Stimulated activated CD8-positive, alpha-beta memory T cell treated with anti-CD3 and anti-CD28 coated beads, Interleukin-7, amount 100 ng/mL, for 1 hour (primary cell): ENCODE data around the gene NOP9.

Source experiments
- DNase-seq, 2 donors: peaks; one replicate each; pipeline ENCODE4 v3.0.0-alpha.2; 2020; ENCODE audit warnings: low read depth in 2 of 2

The NOP9 gene

DNA sequence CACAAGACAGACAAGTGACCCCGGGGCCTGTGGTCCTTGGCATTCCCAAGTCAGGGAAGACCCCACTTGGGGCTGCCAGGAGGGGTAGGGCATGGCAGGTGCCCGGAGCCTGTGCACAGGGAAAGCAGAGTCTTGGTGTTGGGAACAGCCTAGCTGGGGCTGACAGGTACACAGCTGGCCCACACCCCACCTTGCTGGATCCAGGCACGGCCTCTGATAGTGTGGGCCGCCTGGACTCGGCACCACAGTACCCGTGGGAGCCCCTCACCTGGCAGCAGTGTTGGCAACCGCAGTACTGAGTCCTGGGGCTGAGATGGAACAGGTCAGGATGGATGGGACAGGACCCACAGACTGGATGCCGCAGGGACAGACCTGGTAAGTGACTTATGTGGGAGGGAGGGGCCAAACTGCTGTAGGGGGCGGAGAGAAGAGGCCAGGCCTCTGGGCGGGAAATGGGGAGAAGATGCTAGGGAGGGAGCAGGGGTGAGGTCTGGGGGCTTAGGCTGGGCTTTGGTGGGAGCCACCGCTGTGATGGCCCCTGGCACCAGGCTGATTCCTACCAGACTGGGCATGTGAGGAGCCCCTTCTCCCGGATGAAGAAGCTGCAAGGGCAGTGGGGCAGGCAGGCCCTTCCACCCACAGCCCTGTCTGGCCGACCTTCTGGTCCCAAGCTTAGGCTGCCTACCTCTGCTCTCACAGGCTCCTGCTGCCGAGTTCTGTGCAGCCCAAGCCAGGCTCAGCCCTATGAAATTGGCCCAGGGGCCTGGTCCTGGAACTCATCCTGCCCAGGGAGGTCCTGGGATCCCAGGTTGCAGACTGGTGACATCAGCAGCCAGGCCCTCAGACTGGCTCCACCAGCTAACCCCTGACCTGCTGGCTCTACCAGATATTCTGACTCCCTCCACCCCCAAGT lies 36.6 kb upstream of the NOP9 start, which contains the start of gene TGM1:
TSS of gene TGM1 (minus strand) at position 357 of the 913 bp plus-strand sequence. CDS start 825 bp downstream, outside the sequence.
- no peak for DNase-seq

DNA sequence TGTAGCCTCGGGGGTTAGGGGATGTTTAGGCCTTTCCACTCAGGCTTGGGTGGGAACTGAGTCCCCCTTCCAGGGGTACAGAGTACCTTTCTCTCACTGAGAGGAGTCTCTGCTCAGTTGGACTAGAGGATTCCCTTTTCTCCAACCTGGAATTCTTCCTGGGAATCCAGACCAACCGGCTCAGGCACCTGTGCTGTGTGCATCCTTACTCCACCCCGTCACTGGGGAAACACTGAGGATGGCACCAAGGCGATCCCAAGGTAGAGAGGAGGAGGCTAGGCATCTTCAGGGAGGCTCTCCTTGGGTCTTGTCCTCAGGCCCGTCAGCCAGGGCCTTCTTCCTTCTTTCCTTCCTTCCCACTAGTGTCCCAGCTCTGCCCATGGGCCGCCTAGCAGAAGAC lies 35.8 kb upstream of the NOP9 start:
- no peak for DNase-seq

DNA sequence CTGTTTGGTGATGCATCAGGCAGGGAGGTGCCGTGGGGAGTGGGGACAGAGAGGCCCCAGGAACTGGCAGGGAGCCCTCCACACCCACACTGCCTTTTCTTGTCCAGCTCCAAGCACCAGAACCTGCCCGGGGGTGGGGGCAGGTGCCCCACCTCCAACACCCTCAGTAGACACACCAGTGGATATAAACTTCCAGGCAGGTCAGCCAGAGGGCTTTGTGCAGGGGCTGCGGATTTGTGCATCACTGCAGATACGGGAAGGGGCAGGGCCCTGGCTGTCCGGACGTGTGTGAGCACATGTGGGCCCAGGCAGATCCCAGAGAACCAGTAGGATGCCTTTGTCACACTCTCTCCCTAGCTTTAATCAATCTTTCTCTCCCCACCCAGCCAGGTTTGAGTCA lies 35.4 kb upstream of the NOP9 start:
- no peak for DNase-seq

DNA sequence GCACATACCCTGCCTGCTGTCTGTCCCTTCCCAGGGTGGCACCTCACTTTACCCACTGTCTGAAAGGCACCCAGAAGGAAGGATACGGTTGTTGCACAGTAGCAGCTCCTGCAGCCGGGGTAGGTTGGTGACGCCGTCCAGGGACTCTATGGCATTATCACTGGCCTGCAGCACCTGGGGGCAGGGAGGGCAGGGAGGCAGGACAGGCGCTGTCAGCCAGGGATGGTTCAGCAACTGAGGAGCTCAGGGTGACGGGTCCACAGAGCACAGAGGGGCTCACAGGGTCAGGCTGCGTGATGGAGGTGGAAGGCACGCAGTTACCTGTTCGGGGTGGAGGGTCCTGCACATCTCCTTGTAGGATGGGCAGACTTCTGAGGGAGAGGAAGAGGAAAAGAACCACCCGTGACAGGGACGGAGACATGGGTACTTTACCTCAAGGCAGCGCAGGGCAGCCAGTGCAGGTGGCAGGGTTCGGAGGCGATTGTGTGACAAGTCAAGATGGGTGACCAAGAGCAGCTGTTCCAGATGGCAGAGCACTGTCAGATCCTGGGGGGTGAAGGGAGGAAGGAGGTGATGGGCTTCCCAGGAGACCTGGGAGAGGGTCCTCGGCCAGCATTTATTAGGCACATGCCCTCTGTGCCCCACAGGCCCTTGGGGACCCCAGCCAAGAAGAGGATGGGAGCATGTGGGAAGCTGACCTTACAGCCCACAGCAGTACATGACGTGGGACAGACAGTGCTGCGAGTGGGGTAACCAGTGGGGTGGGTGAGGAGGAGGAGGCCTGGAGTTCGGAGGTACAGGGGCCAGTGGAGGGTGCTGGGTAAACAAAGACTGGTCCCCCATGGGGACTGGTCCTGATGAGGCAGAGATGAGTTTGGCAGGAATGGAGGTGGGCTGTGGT lies 33.1 kb upstream of the NOP9 start:
- DNase-seq, result no peak

DNA sequence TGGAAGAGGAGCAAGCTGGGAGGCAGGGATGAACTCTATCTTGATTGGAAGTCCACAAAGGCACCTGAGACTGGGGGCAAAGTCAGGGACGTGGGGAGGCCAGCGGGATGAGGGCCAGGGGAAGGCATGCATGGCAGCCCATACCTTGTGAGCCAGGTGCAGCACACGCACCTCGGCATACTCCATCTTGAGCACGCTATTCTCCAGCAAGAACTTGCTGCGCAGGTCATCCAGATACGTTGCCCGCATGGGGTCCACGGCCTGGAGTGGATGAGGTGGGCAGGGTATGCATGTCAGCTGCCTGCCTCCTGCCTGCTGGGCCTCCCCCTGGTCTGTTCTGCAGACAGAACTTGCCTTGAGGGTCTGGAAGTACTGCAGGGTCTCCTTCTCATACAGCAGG lies 32.1 kb upstream of the NOP9 start:
- no peak for DNase-seq

DNA sequence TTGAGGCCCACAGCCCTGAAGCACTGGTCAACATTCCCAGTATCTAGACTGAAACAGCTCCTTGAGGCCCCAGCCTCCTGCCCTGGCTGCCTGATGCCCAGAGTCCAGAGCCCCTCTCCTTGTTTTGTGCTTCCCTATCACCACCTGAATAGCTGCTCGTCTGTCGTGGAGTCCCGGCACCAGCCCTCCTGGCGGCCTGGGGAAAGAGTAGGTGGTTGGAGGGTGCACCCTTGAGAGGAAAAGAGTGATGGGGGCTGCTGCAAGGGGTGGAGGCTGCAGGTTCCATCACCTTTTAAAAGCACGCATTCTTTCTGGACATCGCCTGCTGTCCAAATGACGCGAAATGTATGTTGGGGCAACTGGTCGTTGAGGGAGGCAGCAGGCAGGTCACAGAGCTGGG lies 31.4 kb upstream of the NOP9 start:
- no peak for DNase-seq

DNA sequence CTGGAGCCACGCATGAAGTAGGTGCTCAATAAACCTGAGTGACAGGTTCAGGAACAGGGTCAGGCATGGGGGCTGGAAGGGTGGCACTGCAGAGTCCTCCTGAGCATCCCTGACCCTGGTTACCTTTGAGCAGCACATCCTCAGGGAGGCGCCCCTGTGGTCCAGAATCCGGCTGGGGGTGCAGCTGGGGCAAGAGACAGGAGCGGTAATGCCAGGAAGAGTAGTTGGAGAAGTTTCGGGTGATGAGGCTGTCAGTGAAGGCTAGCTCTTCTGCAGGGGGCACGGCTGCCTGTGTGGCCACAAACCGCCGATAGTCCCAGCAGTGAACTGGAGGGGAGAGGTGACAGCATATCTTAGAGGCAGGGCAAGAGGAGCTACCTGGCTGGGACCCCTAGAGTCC lies 30.3 kb upstream of the NOP9 start:
- DNase-seq, result no peak

DNA sequence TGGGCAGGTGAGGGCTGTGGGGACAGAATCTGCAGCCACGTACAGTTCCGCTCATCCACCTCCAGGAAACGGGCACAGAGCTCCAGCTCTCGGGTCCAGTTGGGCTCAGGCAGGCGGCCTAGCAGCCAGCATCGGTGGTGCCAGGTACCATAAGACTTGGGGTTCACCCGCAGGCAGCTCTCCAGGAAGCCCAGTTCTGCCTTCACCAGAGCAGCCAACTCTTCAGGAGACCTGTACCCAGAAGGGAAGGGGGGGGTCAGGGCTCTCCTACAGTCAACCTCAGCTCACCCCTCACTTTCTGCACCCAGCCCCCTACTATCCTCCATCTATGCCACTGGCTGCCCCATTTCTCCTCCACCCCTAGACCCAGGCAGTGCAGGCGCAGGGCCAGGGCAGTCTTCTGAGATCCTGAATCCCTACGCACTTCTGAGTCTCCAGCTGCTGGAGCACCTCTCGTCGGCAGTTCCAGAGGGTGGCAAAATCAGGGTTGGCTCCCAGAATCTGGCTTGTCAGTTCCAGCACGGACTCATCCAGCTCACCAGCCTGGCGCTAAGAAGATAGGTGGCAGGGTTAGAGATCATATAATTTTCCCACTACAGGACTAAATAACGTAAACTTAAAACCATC lies 29.6 kb upstream of the NOP9 start:
- DNase-seq, result no peak

DNA sequence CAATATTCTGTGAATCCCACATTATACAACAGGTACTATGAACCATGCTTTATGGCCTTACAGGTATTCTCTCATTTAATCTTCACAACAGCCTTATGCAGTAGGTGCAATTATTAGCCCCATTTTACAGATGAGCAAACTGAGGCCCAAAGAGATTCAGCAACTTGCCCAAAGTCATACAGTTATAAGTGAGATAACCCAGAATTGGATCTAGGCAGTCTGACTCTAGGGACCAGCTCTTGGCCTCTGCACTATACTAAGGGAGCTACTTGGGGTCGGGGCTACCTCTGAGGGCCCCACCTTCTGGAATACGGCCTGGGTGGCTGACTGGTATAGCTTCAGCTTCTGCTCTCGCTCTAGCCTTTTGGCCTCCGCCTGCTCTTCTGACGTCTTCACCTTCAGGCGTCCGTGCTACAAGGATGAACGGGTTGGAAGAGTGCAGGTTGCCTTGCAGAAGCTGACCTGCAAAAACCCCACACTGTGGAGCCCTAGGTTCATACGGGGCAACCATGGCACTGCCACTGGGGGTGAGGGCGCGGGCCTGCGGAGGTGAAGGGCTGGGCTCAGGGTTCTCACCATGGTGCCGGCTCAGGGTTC lies 29.0 kb upstream of the NOP9 start:
- DNase-seq, result no peak

DNA sequence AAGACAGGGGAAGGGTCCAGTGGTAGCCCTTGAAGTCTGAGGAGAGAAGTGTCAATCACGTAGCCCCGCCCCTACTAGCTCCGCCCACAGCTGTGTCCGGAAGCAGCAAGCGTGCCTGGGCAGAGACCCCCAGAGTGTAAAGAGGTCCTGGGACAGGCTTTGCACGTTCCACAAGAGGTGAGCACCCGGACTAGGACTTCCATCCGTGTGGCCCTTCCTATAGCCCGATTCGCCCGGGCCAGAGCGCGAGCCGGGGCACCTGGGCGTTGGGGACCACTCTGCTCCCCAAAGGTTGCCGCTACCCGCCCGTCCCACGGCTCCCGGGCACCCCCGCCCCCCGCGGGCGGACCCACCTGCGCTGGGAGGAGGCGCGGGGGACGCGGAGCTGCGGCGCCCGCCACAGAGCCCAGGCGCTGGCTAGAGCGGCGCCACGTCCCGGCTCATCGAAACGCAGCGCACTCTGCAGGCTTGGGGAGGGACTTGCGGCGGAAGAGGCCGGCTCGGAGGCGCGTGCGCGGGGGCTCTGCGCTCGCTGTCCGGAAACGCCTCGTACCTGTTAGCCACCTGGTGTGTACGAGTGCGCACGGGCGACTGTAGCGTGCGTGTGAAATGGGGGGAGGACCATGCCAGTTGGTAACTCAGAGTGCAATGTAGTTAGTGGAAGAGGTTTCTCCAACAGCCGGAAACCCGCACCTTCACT lies 28.4 kb upstream of the NOP9 start, which contains the start of gene RABGGTA:
TSS of gene RABGGTA (minus strand) at position 464 of the 700 bp plus-strand sequence. CDS start 482 bp downstream, outside the sequence.
- DNase-seq, result peak; percentile 79 to 81

DNA sequence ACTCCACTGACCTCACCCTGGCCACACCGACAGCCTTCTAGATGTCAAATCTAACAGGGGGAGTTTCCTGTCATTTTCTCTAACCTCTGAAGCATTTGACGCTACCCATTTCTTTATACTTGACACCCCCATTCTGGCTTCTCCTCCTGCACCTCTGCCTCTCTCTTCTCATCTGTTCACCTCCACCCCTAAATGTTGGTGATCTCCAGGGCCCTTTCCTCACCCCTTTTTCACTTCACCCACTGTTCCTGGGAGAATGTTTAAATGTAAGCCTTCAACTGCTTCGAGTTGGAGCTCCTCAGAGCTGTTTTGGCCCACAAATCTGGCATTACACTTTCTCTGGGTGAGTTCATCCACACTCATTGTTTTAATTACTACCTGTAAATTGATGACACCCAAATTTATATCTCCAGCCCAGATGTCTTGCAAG lies 27.8 kb upstream of the NOP9 start:
- DNase-seq, result no peak

DNA sequence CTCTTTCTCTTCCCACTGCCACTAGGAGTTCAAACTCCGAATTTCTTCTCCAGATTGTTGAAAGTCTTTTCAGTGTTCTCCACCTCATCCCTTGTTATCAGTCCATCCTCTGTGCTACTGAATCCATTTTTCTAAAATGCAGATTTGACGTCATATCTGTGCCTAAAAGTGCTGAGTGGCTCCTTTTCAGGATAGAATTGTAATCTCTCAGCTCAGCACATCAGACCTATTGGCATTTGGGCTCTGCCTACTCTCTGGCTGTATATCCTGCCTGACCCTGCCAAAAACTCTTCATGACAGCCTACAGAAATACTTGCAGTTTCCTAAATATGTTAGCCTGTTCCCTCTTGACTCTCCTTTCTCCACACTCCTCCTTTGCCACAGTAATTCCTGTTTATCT lies 27.2 kb upstream of the NOP9 start:
- no peak for DNase-seq

DNA sequence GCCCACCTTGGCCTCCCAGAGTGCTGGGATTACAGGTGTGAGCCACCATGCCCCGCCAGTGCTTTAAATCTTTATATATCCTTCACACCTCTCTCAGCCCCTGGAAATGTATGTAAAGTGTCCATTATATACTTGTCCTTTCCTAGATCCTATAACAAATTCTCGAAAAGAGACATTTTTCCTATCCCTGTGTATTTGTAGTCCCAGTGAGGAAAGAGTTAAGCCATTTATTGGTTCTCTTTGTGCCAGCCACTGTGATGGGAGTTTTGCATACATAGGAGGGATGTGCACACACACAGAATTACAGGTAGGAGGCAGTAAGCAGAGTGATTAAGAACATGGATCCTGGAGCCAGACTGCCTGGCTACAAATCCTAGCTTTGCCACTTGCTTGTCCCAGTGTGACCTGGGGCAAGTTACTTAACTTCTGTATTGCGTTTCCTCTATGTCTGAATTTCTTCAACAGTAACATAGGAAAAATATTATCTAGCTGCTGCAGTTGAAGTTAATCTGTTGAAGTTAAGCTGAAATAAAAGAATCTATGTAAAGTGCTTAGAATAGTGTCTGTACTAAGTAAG lies 26.1 kb upstream of the NOP9 start:
- no peak for DNase-seq

DNA sequence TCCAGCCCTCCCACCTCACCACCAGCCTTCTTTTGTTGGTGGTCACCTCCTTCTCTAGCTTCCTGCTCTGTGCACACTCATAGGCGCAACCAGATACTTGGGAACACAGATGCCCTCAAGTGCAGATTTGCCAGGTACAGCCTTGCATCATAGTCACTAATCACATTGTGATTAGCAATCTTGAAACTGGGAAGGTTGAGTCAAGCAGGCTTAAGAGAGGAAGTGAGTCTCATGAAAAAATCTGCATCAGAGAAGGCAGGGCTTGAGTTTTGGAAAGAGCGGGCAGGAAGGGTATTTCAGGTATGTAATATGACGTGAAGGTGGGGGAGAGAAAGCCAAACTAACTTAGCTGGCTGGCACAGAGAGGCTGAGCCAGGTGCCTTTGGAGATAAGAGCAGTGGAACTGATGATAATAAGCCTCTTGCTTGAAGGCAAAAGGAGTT lies 25.5 kb upstream of the NOP9 start:
- DNase-seq, result no peak

DNA sequence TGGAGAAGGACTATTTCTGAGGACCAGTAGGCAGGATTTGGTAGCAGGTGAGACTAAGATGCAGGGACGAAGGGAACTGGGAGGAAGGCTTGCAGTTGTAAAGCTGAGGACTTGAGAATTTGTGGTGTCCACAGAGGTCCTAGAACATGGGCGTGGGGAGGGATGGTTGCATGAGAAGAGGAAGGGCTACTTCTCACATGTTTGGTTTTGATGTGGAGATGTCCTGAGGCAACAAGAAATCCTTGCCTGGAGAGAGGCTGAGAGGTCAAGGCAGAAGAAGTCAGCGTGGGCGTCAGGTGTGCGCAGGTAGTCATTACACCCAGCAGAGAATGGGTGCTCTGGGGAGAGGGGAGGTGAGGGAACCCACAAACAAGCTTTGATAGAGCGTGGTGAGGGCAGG lies 22.6 kb upstream of the NOP9 start:
- no peak for DNase-seq

DNA sequence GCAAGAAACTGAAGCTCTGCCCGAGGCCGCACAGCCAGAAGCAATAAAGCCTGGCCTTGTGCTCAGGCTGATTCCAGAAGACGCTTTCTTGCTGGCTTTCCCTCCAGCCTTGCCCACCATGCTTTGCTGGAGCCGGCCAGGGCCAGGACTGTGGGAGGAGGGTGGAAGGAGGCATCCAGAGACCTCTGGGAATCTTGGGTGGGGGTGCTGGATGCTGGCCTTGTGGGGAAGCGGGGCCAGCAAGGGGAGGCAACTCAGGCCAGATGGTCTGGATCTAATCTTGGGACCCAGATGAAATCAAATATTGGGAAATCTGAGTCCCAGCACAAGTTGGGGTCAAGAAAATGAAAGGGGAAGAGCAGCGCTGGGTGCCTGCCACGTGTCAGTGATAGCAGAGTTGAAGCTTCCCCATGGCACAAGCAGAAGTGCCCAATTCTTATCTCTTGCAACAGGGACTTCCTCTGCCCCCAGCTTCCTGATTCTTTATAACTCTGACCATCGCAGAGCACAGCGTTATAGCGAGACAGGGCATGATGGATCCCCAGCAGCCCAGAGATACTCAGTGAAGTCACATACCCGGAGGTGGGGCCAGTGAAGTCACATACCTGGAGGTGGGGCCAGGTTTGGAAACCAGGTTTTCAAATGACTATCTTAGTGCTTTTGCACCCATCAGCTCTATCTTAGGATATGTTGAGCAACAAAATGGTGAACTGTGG lies 21.9 kb upstream of the NOP9 start:
- no peak for DNase-seq

DNA sequence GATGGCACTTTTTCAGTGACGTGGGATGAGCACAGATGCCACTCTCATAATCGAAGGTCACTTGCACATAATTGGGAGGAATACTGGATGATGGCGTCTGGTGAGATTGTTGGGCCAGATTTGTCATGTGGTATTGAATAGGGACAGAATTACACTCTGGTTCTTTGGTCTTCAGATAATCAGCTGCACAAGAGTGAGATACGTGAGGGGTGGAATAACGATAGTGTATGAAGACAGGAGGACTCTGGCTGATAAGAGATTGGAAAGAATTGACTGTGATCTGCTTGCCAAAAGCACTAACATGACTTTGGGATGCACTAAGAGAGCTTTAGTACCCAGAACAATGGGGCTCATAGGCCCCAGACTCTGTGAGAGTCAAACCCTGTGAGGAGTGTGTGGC lies 21.2 kb upstream of the NOP9 start:
- DNase-seq, result no peak

DNA sequence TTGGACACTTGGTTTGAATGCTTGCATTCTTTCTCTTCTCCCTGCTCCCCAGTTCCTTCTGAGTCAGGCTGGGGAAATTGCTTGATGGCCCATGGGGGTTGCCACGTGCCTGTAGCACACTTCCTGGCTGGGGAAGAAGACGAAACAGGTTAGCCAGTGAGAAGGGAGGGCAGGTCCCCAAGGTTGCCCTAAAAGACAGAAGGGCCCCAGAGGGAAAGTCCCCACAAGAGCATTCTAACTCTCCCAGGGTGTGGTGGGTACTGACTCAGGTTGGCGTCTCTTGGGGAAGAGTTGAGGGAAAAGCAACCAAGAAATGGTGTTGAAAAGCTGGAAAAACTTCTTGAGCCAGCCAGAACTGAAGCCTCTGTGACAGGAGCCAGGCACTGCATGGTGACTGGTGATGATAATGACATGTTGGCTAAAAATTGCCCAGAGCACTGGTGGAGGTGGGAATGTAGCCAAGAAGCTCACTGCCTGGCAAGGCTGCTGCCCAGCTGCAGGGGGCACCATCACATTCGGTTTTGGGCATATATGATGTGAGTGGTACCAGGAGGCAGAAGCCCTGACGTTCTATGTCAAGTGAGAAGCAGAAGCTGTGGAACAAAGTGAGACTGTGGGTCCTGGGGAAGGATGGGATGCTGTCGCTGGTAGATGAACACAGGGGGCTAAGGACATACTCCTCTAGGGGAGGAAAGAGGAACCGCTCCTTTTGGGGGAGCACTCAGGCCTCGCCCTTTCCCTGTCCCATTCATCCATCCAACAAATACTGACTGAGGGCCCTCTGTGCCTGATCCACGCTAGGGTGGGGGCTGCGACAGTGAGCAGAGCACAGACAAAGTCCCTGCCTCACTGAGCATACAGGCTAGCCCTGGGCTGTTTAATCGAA lies 20.1 kb upstream of the NOP9 start:
- no peak for DNase-seq
